ENCODE results near the gene PLEKHM1.
"Not testable (repeated sequence)": the region's sequence is repeated elsewhere in the genome, so short reads cannot be mapped to it uniquely, and the experiment has no call there.

The PLEKHM1 gene

GRCh38 chr17:45461524-45462327 lies 28.8 kb downstream of the PLEKHM1 start:
- in situ Hi-C loops (cut with MboI; ENCODE audit: low sequenced_read_pairs) = not testable (repeated sequence)

- in situ Hi-C loops (cut with MboI; ENCODE audit: low sequenced_read_pairs) = not testable (repeated sequence)
These were observed 30.1 kb downstream of the PLEKHM1 start for GRCh38 chr17:45460422-45460821.

- in situ Hi-C loops (cut with MboI; ENCODE audit: low sequenced_read_pairs) = not testable (repeated sequence)
These were observed 36.2 kb downstream of the PLEKHM1 start for GRCh38 chr17:45454341-45454740.

- in situ Hi-C loops (cut with MboI; ENCODE audit: low sequenced_read_pairs) = not testable (repeated sequence)
These were observed 36.8 kb downstream of the PLEKHM1 start for GRCh38 chr17:45453731-45454130.

- in situ Hi-C loops (cut with MboI; ENCODE audit: low sequenced_read_pairs) = not testable (repeated sequence)
These were observed 37.3 kb downstream of the PLEKHM1 start for GRCh38 chr17:45453225-45453534.

- in situ Hi-C loops (cut with MboI; ENCODE audit: low sequenced_read_pairs) = not testable (repeated sequence)
These were observed 37.9 kb downstream of the PLEKHM1 start for GRCh38 chr17:45452329-45453224.

GRCh38 chr17:45451660-45452059 lies 38.9 kb downstream of the PLEKHM1 start:
- in situ Hi-C loops (cut with MboI; ENCODE audit: low sequenced_read_pairs) = not testable (repeated sequence)

- in situ Hi-C loops (cut with MboI; ENCODE audit: low sequenced_read_pairs) = no loop called here
These were observed 39.4 kb downstream of the PLEKHM1 start for GRCh38 chr17:45451131-45451530.

- in situ Hi-C loops (cut with MboI; ENCODE audit: low sequenced_read_pairs) = not testable (repeated sequence)
These were observed 40.7 kb downstream of the PLEKHM1 start for GRCh38 chr17:45449708-45450329.

- in situ Hi-C loops (cut with MboI; ENCODE audit: low sequenced_read_pairs) = not testable (repeated sequence)
These were observed 41.3 kb downstream of the PLEKHM1 start for GRCh38 chr17:45449260-45449659.

- in situ Hi-C loops (cut with MboI; ENCODE audit: low sequenced_read_pairs) = not testable (repeated sequence)
These were observed 42.0 kb downstream of the PLEKHM1 start for GRCh38 chr17:45448483-45448882.

GRCh38 chr17:45448066-45448465 lies 42.5 kb downstream of the PLEKHM1 start:
- in situ Hi-C loops (cut with MboI; ENCODE audit: low sequenced_read_pairs) = not testable (repeated sequence)

- in situ Hi-C loops (cut with MboI; ENCODE audit: low sequenced_read_pairs) = not testable (repeated sequence)
These were observed 42.9 kb downstream of the PLEKHM1 start for GRCh38 chr17:45447650-45448049.

GRCh38 chr17:45446872-45447625 lies 43.5 kb downstream of the PLEKHM1 start:
- in situ Hi-C loops (cut with MboI; ENCODE audit: low sequenced_read_pairs) = not testable (repeated sequence)

- in situ Hi-C loops (cut with MboI; ENCODE audit: low sequenced_read_pairs) = not testable (repeated sequence)
These were observed 44.4 kb downstream of the PLEKHM1 start for GRCh38 chr17:45445901-45446743.

- in situ Hi-C loops (cut with MboI; ENCODE audit: low sequenced_read_pairs) = not testable (repeated sequence)
These were observed 45.4 kb downstream of the PLEKHM1 start for GRCh38 chr17:45444856-45445820.

GRCh38 chr17:45444301-45444700 lies 46.2 kb downstream of the PLEKHM1 start:
- in situ Hi-C loops (cut with MboI; ENCODE audit: low sequenced_read_pairs) = not testable (repeated sequence)

- in situ Hi-C loops (cut with MboI; ENCODE audit: low sequenced_read_pairs) = not testable (repeated sequence)
These were observed 46.9 kb downstream of the PLEKHM1 start for GRCh38 chr17:45443371-45444260.
